GM12873 (cell line): ENCODE results near the gene CDH22.

Source experiments
- CTCF ChIP-seq: IDR thresholded peaks from 2 replicates; pipeline ENCODE4 v1.5.1; 2012; ENCODE audit warnings: low read depth, mild to moderate bottlenecking, moderate library complexity, low read length, control low read depth; ENCODE audit not compliant: insufficient read depth; ENCODE audit errors: missing control alignments

CDH22 gene

GRCh38 chr20:46172455-46172854 is 135.8 kb downstream of the CDH22 start:
- TF ChIP-seq CTCF: no peak

GRCh38 chr20:46171909-46172308 is 136.4 kb downstream of the CDH22 start:
- no peak for TF ChIP-seq CTCF

- TF ChIP-seq CTCF: no peak
Observed at GRCh38 chr20:46171476-46171875, 136.8 kb downstream of the CDH22 start.

- TF ChIP-seq CTCF: no peak
Observed at GRCh38 chr20:46169245-46170171, 138.8 kb downstream of the CDH22 start.

GRCh38 chr20:46168438-46168837 is 139.9 kb downstream of the CDH22 start:
- no peak for TF ChIP-seq CTCF

- no peak for TF ChIP-seq CTCF
Observed at GRCh38 chr20:46167080-46167479, 141.2 kb downstream of the CDH22 start.

- no peak for TF ChIP-seq CTCF
Observed at GRCh38 chr20:46164254-46164653, 144.0 kb downstream of the CDH22 start.
